GM19193 (cell line): ENCODE data around the gene ZNF662.

Experiments used
- POLR2A ChIP-seq: IDR thresholded peaks from 4 replicates; pipeline ENCODE4 v1.6.1; 2011; ENCODE audit not compliant: insufficient read depth, insufficient read length; ENCODE audit errors: extremely low read depth

ZNF662 gene

GRCh38 chr3:42877881-42878280 lies 28.1 kb upstream of the ZNF662 start:
- TF ChIP-seq POLR2A, result no peak

- no peak for TF ChIP-seq POLR2A
These were observed 25.8 kb upstream of the ZNF662 start for GRCh38 chr3:42880183-42880582.

GRCh38 chr3:42880601-42881451 lies 25.1 kb upstream of the ZNF662 start:
- no peak for TF ChIP-seq POLR2A

GRCh38 chr3:42884324-42884723 lies 21.6 kb upstream of the ZNF662 start:
- TF ChIP-seq POLR2A, result no peak

GRCh38 chr3:42886294-42886822 lies 19.6 kb upstream of the ZNF662 start:
- TF ChIP-seq POLR2A, result no peak

GRCh38 chr3:42887084-42887483 lies 18.9 kb upstream of the ZNF662 start:
- TF ChIP-seq POLR2A, result no peak

- TF ChIP-seq POLR2A, result no peak
These were observed 14.9 kb upstream of the ZNF662 start for GRCh38 chr3:42891042-42891441.

- no peak for TF ChIP-seq POLR2A
These were observed 13.8 kb upstream of the ZNF662 start for GRCh38 chr3:42892169-42892568.

- TF ChIP-seq POLR2A, result no peak
These were observed 13.1 kb upstream of the ZNF662 start for GRCh38 chr3:42892807-42893206.

GRCh38 chr3:42894698-42895579 lies 11.0 kb upstream of the ZNF662 start:
- TF ChIP-seq POLR2A, result no peak

GRCh38 chr3:42895580-42895868 lies 10.4 kb upstream of the ZNF662 start:
- TF ChIP-seq POLR2A, result no peak

- TF ChIP-seq POLR2A, result no peak
These were observed 6.9 kb upstream of the ZNF662 start for GRCh38 chr3:42898896-42899675.

GRCh38 chr3:42900226-42901072 lies 5.5 kb upstream of the ZNF662 start:
- TF ChIP-seq POLR2A, result no peak

- TF ChIP-seq POLR2A, result no peak
These were observed 4.9 kb upstream of the ZNF662 start for GRCh38 chr3:42901073-42901415.

GRCh38 chr3:42902257-42902656 lies 3.7 kb upstream of the ZNF662 start:
- TF ChIP-seq POLR2A, result no peak

- no peak for TF ChIP-seq POLR2A
These were observed 1.9 kb upstream of the ZNF662 start for GRCh38 chr3:42904076-42904475.
